GM19395 (cell line): Measurements from ENCODE around the gene ATP2B3.

ENCODE experiments used
- ATAC-seq: cut with Tn5 transposase; IDR thresholded peaks from one replicate; pipeline ENCODE4 v1.9.1; 2021; ENCODE audit warnings: mild to moderate bottlenecking, moderate library complexity; ENCODE audit not compliant: unreplicated experiment

Gene ATP2B3

GRCh38 chrX:153488231-153488914 lies 29.1 kb upstream of the ATP2B3 start:
- ATAC-seq, result no peak

GRCh38 chrX:153490217-153490930 lies 27.1 kb upstream of the ATP2B3 start:
- ATAC-seq, result no peak

DNA sequence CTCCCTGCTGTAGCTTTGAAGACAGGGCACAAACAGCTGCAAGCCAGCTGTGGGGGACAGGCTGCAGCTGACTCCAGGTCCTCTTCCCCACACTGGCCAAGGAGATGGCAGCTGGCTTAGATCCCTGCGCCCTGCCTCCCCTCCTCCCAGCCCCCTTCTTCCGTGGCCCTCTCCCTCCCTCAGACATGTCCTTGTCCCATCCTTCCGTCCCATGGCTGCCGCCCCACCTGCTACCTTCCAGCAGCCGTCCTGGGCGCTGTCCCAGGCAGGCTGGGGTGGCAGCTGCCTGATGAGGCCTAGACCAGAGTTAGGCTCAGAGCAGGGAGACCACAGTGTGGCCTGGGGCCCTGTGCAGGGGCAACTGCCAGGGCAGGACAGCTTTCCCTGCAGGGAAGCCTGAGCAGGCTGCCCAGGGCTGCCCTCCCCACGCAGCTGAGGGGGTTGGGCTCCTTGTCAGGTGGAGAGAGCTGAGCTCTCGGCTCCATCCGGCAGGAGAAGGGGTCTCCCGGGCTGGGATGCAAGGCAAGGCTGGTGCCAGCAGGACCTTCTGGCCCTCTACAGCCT lies 26.0 kb upstream of the ATP2B3 start:
- ATAC-seq, result no peak

DNA sequence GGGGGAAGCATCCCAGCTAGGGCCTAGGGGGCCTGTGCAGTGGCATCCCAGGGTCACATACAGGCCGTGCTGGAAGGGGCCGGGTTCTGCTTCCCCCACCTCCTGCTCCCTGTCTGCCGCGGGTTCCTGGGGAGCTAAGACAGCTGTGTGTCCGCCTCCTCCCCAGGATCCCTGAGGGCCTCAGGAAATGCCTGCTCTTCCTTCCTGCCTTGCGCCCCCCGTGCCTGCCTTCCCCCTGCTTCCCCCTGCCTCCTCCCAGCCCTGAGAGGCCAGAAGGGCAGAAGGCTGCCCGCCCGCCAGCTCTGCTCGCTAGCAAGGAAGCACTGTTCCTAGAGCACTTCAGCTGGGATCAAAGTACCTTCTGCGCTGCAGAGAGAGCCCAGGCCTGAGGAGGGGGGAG lies 25.5 kb upstream of the ATP2B3 start:
- no peak for ATAC-seq

DNA sequence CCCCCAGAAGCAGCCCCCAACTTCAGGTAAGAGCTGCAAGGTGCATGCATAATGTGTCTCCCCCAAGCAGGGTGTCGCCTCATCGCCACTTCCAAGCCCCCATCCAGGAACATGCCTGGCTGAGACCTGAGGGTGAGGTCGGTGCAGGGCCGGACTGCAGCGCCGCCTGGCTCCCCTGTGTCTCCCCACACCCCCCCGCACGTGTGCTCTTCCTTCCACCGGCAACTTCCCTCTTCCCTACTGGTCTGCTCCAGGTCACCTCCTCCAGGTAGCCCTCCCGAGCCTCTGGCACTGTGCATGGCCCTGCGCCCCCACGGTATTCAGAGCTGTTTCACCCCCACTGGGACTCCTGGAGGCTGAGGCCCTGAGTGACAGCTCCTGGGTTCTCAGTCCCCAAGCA lies 24.9 kb upstream of the ATP2B3 start:
- ATAC-seq, result no peak

DNA sequence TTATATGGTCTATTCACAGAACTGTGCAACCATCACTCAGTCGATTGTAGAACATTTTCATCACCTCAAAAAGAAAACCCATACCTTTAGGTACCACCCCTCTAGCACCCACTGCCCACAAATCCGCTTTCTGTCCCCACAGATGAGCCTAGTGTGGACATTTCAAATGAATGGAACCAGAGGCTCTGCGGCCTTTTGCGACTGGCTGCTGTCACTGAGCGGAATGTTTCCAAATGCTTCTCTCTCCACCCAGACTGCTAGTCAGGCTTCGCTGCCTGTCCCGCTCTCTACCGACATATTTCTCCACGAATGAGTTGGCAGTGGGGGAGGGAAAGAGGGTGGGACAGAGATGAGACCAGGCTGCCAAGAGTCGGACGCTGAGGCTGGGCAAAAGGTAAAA lies 24.4 kb upstream of the ATP2B3 start:
- ATAC-seq, result no peak

- no peak for ATAC-seq
Measured at GRCh38 chrX:153494061-153494460, 23.4 kb upstream of the ATP2B3 start.

DNA sequence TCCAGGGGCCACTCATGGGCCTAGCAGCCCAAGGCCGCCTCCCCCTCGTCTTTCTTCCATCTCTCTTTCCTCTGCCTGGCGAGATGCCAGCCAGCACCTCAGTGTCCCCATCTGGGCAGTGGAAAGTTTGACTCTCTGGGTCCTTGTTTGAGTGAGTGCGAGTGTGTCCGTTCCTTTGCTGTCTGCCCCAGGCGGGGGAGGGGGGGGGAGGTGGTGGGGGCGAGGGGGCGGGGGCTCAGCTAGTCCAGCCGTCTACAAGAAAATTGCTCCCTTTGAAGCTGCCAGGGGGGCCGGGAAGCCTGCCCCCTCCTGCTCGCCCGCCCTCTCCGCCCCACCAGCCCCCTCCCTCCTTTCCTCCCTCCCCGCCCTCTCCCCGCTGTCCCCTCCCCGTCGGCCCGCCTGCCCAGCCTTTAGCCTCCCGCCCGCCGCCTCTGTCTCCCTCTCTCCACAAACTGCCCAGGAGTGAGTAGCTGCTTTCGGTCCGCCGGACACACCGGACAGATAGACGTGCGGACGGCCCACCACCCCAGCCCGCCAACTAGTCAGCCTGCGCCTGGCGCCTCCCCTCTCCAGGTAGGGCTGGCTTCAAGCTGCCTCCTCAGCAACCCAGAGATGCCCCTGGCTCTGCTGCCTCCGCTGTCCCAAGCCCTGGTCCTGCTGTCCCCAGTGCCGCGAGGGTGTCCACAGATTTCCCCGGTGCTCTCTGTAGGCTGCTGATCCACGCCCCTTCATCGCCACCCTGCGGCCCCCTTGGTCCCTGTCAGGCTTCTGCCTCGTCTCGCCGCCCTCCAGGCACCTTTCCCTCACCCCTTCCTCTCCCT lies 22.7 kb upstream of the ATP2B3 start, which contains the start of gene BGN:
Gene BGN (plus strand): TSS at position 440 of the 821 bp plus-strand sequence. CDS start 9,652 bp downstream, outside the sequence.
- no peak for ATAC-seq

DNA sequence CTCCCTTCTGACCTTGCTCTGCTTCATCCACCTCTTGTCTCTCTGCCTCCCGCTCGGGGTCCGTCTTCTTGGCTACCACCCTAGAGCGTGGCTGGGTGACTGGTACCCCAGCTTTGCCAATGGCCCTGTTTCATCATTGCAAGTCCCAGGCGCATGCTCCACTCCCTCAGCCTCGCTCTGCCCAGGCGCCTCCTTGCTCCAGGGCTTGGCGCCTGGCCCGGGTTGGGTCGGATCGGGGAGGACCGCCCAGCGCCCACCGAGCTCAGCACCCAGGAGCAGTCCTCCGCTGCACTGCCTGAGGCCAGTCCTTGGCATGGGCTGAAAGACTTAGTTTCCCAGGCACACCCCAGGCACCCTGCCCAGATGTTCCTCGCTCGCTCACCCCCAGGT lies 22.1 kb upstream of the ATP2B3 start:
- no peak for ATAC-seq

- no peak for ATAC-seq
Measured at GRCh38 chrX:153495903-153496589, 21.4 kb upstream of the ATP2B3 start.

GRCh38 chrX:153496590-153496959 lies 20.9 kb upstream of the ATP2B3 start:
- no peak for ATAC-seq

DNA sequence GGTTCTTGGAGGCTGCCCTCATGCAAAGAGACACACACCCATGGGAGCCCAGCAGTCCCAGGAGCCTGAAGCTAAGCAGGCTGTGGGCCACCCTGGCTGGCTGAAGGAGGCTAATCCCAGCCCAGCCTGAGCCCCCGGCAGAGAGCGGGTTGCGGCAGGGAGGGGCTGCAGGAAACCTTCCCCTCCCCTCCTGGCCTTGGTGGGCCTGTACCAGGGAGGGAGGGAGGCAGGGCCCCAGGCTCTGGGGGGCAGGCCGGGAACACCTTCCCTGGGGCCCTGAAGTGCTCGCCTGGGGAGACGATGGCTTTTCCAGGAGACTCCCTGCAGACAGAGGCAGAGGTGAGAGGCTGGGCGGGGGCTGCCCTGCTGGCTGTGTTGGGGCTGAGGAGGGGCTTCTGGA lies 19.0 kb upstream of the ATP2B3 start:
- no peak for ATAC-seq

- no peak for ATAC-seq
Measured at GRCh38 chrX:153499341-153499740, 18.1 kb upstream of the ATP2B3 start.

GRCh38 chrX:153499876-153500275 lies 17.6 kb upstream of the ATP2B3 start:
- no peak for ATAC-seq

GRCh38 chrX:153500676-153501280 lies 16.7 kb upstream of the ATP2B3 start:
- no peak for ATAC-seq

- ATAC-seq, result no peak
Measured at GRCh38 chrX:153501530-153501929, 15.9 kb upstream of the ATP2B3 start.

DNA sequence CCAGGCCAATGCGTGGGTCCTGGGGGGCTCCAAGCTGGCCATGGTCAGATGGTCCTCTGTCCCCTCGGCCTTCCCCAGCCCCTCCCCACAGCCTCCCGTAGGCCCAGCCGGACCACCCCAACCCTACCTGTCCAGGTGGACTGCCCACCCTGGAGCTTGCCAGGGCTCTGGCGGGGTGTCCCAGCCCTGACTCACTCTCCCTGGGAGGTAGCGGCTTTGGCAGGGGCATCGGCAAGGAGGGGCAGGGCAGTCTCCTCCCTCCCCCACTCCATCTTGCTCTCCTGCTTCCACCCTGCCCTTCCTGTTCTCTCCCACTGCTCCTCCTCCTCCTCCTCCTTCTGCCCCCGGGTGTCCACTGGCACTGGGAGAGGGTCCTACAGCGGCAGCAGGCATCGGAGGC lies 15.3 kb upstream of the ATP2B3 start:
- no peak for ATAC-seq

GRCh38 chrX:153502796-153503195 lies 14.6 kb upstream of the ATP2B3 start:
- ATAC-seq, result no peak

DNA sequence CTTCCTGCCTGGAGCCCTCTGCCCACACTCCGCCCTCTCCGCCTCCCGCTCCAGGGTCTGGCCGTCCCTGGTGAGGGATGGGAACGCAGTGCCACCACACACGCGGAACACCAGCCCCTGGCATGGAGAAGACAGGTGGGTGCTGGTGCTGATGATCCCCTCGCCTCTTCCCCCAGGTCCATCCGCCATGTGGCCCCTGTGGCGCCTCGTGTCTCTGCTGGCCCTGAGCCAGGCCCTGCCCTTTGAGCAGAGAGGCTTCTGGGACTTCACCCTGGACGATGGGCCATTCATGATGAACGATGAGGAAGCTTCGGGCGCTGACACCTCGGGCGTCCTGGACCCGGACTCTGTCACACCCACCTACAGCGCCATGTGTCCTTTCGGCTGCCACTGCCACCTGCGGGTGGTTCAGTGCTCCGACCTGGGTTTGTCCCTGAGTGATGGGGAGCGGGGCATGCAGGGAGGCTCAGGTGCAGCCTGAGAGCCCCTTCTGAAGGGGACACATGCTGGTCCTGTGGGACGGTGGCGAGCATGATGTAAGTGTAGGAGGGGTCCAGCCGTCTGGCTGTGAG lies 12.9 kb upstream of the ATP2B3 start:
- no peak for ATAC-seq

- no peak for ATAC-seq
Measured at GRCh38 chrX:153505361-153505760, 12.1 kb upstream of the ATP2B3 start.
